NCI-H82 treated with DMSO at 0.1 percent for 48 hours (cell line): Measurements from ENCODE around the gene NLGN1.
A peak's percentile ranks its signal among the peaks of the same experiment; 100 is the strongest.

Experiments used
- DNase-seq: peaks from one replicate; lab custom pipeline; 2025; ENCODE audit not compliant: unreplicated experiment; lab: John Stamatoyannopoulos, UW

Gene NLGN1

DNA sequence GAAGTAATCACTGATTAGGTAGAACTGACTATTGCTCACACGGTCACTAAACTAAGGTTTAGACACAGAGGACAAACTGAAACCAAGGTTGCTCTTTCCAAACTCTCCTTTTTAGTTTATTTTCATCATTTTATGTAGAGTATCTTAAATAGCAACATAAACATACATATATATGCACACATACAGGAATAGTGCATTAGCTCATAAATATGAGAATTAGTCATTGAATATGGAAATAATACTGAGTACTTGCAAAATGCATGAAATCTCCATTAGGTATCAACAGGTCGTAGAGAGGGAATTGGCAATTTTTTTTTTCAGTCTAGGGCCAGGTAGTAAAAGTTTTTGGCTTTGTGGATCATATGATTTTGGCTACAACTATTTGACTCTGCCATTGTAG is 557.1 kb downstream of the NLGN1 start:
- no peak for DNase-seq

DNA sequence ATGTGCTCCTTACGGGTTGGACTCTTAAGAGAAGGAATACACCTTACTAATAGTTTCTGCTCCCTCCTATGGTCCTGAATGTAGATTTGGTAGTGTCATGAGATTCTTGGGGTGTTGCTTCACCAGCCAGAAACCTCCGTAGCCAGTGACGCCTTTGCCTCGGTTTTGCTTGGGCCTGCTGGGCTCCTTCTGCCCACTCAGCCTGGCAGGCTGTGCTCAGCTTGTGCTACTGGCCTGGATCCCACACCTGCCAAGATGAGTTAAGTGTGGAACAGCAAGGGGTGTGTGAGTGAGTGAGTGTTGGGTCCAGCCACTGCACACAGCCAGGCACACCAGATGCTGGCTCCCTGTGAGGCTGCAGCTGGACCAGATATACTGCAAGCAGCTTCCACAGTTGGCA is 560.1 kb downstream of the NLGN1 start:
- DNase-seq, result no peak

GRCh38 chr3:173958805-173959204 is 561.3 kb downstream of the NLGN1 start:
- no peak for DNase-seq

DNA sequence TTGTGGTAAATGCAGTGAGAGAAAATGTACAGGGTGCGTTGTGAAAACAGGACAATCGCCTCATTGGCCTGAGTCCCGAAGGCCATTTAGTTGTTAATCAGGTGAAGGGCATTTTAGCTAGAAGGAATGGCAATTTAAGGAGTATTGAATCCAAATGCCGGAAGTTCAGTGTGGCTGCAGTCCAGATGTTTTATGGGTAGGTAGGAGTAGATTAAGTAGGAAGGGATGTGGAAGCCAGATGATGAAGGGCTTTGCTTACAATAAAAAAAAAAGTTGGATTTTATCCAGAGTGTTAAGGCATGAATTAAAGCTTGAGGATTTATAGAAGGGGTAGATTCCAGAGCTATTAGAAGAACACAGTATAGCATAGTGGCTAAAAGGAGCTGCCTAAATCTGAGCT is 572.7 kb downstream of the NLGN1 start:
- no peak for DNase-seq

DNA sequence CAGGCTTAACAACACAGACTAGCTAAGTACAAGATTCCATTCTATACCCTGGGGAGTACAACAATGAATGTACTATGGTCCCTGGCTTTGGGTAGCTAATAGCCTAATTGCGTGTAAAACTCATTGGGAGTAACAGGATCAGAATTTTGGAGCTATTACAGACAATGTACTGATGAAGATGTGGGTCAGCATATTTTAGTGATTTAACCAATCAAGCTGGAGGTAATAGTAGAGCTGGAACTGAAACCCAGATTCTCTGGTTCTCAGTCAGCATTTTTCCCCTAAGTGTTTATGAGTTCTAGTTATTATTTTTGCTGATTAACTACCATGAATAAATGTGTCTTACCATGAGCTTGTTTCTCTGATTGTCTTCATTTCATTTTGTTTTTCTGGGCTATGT is 578.7 kb downstream of the NLGN1 start:
- DNase-seq, result no peak

DNA sequence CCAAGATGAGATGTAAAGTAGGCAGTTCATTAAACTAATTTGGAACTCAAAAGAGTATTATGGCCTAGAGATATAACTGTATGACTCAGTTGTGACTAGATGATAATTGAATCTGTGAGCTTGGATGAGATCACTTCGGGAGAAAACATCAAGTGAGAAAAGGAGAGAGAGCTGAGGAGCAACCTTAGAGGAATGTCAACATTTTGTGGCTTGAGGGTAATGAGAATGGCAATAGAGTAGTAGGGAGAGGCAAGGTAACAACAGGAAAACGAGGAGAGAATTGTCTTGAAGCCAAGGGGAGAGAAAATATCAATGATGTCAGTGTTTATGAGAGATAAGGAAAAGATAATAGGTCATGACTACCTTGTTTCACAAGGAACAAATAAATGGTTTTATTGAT is 580.2 kb downstream of the NLGN1 start:
- DNase-seq, result no peak

DNA sequence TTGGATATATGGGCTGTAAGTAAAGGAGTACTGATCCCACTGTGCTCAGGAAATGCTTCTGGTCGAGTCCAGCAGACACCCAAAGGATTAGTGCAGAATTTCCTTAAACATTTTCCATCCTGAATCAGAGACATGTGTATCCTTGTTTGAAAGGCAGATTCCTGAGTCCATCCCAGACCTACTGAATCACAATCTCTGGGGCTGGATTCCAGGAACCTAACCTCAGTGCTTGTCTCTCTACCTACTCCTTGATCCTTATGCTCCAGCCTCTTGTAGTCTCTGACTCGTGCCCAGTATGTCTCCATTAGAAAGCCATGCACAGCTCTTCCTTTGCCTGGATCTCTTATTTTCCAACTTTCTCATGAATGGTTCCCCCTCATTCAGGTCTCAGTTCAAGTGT is 585.8 kb downstream of the NLGN1 start:
- DNase-seq, result no peak

- no peak for DNase-seq
These were observed 589.4 kb downstream of the NLGN1 start for GRCh38 chr3:173986861-173987410.

- no peak for DNase-seq
These were observed 591.4 kb downstream of the NLGN1 start for GRCh38 chr3:173988909-173989308.

- no peak for DNase-seq
These were observed 594.9 kb downstream of the NLGN1 start for GRCh38 chr3:173992416-173992815.

- peak; percentile 66 for DNase-seq
These were observed 595.8 kb downstream of the NLGN1 start for GRCh38 chr3:173993299-173993698.

DNA sequence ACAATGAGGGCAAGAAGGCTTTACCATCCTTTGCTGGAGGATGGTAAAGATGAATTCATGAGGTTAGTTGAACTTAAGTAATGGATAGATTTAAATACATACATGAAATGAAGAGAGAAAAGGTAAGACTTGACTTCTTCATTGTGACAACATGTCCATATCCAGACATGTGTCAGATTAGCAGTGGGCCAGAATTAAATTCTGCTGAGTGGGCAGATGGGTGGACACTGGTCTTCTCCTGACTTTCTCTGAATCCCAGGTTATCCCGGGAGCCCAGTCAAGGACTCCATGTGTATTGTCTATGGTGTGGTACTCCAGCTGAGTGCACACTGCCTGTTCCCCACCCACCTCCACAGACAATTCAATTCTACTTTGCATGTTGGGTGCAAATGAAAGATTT is 603.1 kb downstream of the NLGN1 start:
- DNase-seq, result no peak

DNA sequence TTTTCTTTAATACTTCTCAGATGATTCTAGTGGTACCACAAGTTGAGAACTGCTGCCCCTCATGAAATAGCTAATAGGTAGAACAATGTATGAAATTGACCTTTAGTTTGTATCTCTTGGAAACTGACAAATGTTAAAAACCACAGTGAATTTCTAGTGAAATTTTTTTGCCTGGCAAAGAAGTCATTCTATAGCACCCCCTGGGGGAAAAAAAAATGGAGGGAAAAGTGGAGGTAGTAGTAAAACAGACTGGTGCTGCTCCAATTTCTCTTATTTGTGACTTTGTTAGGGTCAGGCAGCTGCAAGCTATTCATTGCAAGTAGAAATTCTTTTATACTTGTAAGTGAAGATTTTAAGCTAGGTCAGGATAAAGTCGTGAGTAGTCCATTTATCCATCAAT is 605.0 kb downstream of the NLGN1 start:
- DNase-seq, result no peak

GRCh38 chr3:174010907-174011306 is 613.4 kb downstream of the NLGN1 start:
- no peak for DNase-seq

- DNase-seq, result no peak
These were observed 618.6 kb downstream of the NLGN1 start for GRCh38 chr3:174016186-174016585.

DNA sequence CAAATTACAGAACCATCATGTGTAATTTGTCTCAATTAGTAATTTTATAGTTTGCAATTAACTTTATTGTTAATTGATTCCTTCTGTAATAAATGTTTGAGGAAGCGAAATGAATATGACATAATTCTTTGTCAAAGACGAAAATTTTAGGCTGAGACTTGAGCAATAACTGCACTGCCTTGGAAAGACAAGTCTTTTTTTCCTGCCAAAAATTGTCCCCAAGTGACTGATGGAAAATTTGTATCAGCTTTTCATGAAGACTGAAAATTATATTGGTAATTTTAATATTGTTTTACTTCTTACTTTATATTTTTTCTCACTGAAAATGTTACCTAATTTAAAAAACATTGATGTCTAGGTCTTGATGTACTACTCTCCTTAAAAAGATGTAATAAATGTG is 622.6 kb downstream of the NLGN1 start:
- no peak for DNase-seq

DNA sequence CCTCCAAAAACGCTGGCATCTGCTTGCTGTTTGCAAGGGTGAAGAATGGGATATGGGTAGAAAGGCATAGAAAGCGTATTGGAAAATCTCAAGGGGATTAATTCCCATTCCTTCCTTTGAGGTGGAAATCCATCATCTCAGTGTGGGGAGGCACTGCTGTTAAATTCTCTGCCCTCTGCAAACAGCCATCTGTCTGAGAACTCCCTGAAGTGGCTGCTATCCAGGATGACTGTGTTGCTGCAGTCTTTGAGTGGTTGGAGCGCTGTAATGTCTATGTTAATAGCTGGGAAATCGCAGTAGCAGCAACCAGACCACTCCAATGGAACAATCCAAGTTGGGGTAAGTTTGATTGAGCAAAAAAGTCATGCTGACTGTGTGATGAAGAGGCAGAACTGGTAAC is 625.9 kb downstream of the NLGN1 start:
- DNase-seq, result no peak

GRCh38 chr3:174028673-174029072 is 631.1 kb downstream of the NLGN1 start:
- DNase-seq, result no peak

DNA sequence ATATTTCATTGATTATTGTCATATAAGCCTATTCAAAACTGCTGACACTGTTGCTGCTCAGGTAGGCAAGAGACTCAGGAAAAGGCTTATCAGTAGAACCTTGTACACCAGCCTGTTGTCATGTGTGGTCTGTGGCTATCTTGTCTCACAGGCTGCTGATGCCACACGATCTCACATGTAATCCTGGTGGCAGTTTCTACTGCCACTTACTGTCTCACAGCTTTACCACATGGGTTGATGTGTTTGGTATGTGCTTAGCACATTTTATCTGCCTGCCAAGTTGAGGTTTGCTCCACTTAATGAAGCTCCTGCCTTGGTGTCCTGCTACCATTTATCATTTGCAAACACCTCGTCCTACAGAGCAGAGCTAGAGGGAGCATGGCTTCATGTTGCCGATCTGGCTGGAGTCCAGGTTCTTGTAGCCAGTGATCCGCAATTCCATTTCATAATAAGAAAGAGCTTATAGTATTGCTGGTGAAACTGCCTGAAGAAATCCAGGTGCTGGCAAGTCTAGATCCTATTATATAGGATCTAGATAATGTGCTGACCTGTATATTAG is 637.9 kb downstream of the NLGN1 start:
- peak; percentile 70 for DNase-seq

DNA sequence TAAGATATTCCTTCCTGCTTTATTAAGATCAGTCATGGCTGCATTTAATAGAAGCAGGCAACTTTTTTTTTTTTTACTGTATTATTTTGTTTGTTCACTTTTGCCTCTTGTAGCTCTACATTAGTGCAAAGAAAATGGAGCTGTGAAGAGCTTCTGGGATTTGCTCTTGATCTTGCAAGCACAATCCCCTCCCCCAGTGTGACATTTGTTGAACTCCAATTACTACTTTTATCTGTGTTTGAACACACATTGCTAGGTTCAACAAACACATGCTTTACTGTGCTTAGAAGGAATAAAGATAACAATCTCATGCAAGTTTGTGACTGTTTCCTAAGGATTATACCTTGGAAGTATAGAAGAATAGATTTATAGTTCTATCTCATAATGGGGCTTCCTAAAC is 648.8 kb downstream of the NLGN1 start:
- DNase-seq, result no peak

- no peak for DNase-seq
These were observed 651.9 kb downstream of the NLGN1 start for GRCh38 chr3:174049472-174049871.

DNA sequence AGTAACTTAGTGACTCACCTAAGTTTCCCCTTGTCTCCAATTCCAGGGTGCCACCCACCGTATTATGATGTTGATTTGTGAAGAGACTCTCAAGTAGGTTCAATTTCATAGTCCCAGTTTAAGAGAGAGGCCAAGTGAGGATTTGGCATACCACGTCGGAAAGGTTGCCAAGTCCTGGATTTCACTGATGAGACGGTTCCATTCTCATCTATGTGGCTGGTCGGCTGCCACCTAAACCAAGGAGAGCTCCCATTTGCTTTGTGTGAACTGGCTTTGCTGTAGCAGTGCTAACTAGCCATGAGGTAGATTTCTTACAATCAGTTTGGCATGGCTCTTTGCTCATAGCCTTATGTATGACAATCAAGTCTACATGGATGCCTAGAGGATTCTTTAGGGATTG is 653.6 kb downstream of the NLGN1 start:
- DNase-seq, result no peak

DNA sequence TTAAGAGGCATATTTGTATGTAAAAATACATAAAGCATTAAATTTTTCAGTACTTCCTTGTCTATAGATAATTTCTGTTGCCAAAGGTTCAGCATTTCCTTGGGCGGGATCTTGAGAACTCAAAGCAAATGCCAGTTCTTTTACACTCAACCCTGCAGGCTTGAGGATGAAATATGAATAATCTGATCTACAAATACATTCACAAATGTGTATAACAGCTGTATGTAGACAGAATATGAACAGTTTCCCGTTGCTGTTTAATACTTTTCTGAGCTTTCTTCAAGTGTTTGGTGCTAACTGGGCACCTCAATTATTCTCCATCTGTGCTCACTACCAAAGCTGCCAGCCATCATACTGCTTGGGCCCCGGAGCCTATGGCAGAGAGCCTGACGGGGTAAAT is 661.3 kb downstream of the NLGN1 start:
- no peak for DNase-seq

GRCh38 chr3:174060431-174060830 is 662.9 kb downstream of the NLGN1 start:
- DNase-seq, result no peak
